ENCODE data around the gene CFAP410.

Gene CFAP410

DNA sequence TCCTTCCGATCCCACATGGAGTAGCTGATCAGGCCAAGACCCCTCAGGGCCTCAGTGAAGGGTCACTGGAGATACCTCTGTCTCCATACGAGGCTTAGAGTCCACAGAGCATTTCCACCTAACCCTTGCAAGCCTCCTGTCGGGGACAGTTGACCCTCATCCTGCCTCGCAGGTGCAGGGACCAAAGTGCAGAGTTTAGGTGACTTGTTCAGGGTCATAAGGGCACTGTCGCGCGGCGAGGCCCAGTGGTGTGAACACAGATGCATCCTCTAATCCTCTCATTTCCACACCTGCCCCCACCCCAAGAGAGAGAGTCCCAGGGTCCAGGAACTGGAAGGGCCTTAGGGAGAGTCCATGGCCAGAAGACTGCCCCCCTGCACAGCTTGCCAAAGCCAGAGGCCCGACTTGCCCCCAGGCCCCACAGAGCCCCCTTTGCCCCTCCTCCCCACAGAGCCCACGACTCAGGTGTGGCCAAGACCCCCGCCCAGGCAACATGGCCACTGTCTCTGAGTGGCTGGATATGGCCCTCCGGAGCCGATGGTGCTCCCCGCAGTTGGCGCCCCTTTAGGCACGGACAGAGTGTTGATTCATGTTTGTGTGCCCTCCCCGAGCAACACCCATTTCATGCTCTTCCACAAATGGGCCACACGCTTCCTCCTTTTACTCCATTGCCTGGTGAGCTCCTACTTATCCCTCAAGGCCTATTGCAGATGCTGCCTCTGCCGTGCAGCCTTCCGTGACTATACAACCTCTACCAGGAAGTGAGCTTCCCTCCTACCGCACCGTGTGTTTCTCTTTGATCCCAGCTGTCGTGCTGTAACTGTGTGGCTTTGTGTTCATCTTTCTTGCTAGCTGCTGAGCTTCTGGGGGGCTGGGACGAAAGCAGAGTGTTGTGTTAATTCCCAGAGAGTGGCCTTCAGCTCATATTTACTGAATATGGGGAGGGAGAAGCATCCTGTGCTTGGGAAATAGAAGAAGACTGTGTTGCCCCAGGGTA, 15.9 kb upstream of the CFAP410 start:
- TF ChIP-seq, protein P1, sequence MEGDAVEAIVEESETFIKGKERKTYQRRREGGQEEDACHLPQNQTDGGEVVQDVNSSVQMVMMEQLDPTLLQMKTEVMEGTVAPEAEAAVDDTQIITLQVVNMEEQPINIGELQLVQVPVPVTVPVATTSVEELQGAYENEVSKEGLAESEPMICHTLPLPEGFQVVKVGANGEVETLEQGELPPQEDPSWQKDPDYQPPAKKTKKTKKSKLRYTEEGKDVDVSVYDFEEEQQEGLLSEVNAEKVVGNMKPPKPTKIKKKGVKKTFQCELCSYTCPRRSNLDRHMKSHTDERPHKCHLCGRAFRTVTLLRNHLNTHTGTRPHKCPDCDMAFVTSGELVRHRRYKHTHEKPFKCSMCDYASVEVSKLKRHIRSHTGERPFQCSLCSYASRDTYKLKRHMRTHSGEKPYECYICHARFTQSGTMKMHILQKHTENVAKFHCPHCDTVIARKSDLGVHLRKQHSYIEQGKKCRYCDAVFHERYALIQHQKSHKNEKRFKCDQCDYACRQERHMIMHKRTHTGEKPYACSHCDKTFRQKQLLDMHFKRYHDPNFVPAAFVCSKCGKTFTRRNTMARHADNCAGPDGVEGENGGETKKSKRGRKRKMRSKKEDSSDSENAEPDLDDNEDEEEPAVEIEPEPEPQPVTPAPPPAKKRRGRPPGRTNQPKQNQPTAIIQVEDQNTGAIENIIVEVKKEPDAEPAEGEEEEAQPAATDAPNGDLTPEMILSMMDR (IDR thresholded peaks at IDR 0.05; ENCODE audit: extremely low read depth, missing control alignments) = no peak
- DNase-seq (ENCODE audit: low spot score) = no peak

DNA sequence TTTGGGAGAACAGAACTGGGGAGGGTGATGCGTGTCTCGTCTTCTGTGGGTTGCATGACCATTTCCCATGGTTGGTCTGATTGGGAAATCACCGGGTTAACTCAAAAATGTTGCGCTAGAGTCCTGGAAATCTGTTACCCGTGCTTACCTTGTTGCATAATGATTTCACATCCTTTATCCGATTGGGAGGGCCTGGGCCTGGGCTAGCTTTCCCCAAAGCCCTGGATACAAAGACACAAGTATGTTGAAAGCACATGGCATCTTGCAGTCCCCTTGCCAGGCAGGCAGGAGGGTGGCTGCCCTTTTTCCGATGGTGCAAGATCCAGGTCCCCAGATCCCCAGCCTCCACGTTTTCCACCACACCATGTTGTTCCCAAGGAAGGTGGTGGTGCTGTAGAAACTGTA, 14.8 kb upstream of the CFAP410 start:
- TF ChIP-seq, protein P1 (IDR thresholded peaks at IDR 0.05; ENCODE audit: extremely low read depth, missing control alignments) = no peak
- DNase-seq (ENCODE audit: low spot score) = no peak

DNA sequence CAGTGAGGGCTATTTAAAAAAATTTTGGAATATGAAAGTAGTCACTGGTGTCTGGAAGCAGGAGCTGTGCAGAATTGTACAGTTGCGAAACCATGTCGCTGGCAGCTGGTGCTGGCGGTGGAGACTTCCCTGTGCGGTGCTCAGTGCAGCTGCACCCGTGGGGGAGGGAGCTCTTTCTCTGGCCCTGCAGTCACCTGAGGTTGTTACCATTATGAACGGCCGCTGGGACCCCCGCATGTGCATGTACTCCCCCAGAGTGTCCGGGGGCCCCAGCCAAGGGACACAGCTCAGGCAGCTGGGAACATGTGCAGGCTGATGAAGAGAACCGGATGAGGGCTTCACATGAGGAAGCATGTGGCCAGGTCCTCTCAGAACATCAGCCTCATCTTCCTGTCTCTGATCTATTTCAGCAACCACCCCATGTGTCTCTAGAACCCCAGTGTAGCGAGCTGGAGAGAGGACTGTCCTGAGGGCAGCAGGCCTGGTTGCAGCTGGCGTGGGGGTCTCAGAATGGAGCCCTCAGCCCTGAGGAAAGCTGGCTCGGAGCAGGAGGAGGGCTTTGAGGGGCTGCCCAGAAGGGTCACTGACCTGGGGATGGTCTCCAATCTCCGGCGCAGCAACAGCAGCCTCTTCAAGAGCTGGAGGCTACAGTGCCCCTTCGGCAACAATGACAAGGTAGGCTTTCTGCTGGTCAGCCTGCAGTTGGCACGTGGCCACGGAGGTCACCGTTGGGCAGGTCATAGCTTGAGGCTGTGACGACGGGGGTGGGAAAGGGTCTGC, 14.2 kb upstream of the CFAP410 start, which contains the start of gene TRPM2:
Gene TRPM2, plus strand, starts transcription at position 431 of the 780 bp plus-strand sequence. Its CDS starts 80 bp downstream, at position 511.
- TF ChIP-seq, protein P1 (IDR thresholded peaks at IDR 0.05; ENCODE audit: extremely low read depth, missing control alignments) = no peak
- DNase-seq (ENCODE audit: low spot score) = peak; percentile 75

DNA sequence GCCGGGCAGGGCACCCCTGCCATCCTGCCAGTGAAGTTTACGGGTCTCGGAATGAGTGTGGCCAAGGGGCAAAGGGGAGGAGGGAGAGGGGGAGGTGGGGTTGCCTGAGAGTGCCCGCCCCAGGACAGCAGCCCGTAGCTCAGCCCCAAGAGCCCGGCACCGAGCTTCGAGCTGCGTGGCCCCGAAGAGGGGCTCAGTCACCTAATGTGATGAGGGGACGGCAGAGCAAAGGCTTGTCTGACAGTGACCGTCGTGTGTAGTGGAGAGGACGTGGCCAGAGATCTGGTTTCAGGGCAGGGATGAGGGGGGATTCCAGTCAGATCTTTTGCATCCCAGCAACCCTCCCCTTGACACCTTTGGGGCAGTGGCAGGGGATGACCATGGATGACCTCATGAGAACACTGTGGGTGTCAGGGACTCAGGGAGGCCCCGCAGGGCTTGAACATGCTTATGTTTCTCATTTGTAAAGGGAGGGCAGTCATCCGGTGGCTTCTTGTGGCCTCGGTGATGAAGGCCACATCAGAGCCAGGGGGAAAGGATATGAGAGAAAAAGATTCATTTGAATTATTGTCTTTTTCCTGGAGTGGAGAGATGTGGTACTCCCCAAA, 13.2 kb upstream of the CFAP410 start:
- no peak for DNase-seq (ENCODE audit: low spot score)
- TF ChIP-seq, protein P1 (IDR thresholded peaks at IDR 0.05; ENCODE audit: extremely low read depth, missing control alignments) = no peak

DNA sequence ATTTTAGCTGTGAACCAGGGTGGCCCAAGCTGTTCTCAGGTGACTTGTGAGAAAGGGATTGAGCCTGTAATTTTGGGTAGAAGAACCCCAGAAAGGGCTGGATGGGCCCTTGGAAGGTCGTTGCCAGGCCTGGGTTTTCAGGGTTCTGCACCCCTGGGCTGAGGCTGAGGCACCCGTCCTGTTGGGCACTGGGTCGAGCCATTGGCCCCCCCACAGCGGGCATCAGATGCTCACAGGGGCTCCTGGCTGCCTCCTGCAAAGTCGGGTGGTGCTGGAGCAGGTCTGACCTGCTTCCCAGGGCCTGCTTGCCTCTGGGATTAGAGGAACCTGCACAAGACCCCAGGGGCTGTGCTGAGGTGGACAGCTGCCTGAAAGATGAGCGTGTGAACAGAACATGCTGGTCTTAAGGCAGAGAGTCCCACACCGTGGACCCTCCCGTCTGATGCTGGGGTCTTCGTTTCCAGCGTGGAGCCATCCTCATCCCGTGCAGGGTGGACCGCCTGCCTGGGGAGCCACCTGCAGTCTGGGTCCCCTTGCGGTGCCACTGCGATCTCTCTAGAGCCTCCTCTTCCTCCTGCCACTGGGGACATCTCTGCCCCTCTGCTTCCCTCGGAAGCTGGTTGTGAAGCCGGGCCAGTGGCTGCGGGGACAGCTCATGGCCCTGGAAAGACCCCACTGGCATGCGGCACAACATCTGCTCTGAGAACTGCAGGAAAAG, 12.5 kb upstream of the CFAP410 start:
- DNase-seq (ENCODE audit: low spot score) = no peak
- TF ChIP-seq, protein P1 (IDR thresholded peaks at IDR 0.05; ENCODE audit: extremely low read depth, missing control alignments) = no peak

DNA sequence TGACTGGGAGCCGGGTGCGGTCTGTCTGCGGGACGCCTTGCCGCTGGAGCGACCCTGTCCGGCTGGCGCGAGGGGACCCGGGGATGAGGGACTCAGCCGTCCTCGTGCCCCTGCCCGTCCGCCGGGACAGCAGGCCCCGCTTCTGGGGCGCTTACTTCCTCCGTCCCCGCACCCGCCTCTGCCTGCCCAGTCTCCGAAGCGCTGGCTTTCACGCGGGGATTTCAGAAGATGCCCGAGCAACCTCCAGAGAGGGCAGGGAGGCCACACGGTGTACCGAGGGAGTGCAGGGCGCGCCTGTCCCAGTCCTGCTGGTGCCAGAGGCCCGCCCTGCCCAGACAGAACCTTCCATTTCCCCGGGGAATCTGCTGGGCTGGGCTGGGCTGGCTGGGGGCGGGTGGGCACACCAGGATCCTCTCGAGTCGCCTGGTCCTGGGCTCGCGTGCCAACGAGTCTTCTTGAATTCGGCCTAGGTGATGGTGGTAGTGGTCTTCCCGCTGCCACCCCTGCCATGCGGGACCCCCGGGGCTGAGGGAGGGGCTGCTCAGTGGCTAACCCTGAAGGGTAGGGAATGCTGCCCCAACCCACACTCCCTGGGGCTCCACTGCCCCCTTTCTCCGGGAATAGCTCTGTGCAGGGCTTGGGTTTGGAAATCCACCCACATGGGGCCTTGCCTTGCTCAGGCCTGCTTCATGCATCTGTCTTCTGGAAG, 11.7 kb upstream of the CFAP410 start:
- TF ChIP-seq, protein P1 (IDR thresholded peaks at IDR 0.05; ENCODE audit: extremely low read depth, missing control alignments) = no peak
- no peak for DNase-seq (ENCODE audit: low spot score)
